Uterus (tissue), 4 donors: ENCODE results near the gene GPRASP2. TPM values are rescaled to one million over a fixed set of nuclear protein-coding genes. Genes with fewer than 3 reads are reported as not detected.
"Not testable (repeated sequence)": the region's sequence is repeated elsewhere in the genome, so short reads cannot be mapped to it uniquely, and the experiment has no call there.

ENCODE experiments used
- DNase-seq, 2 donors: peaks; one replicate each; pipeline ENCODE4 v3.0.0-alpha.2; 2019 to 2020
- H3K27ac ChIP-seq, 2 donors: fragments of 200-600 bp; sonication (generic); 1 replicate in 1 of 2; 2 replicates in 1 of 2; pipeline ENCODE4 v1.5.1; 2016 to 2018
- H3K27me3 ChIP-seq, 2 donors: fragments of 200-600 bp; sonication (generic); one replicate each; pipeline ENCODE4 v1.5.1; 2018 to 2019; ENCODE audit warnings: control low read depth in 1 of 2
- H3K36me3 ChIP-seq, 2 donors: fragments of 200-600 bp; sonication (generic); one replicate each; pipeline ENCODE4 v1.5.1; 2019; ENCODE audit warnings: control low read depth in 1 of 2
- H3K4me1 ChIP-seq, 2 donors: fragments of 200-600 bp; sonication (generic); one replicate each; pipeline ENCODE4 v1.5.1; 2018 to 2019; ENCODE audit warnings: control low read depth in 1 of 2
- H3K4me3 ChIP-seq, 2 donors: fragments of 200-600 bp; sonication (generic); 1 replicate in 1 of 2; 2 replicates in 1 of 2; pipeline ENCODE4 v1.5.1; 2018 to 2019; ENCODE audit warnings: mild to moderate bottlenecking in 1 of 2
- H3K9me3 ChIP-seq, 2 donors: fragments of 200-600 bp; sonication (generic); one replicate each; pipeline ENCODE4 v1.5.1; 2019; ENCODE audit warnings: control low read depth in 1 of 2
- POLR2A ChIP-seq, 2 donors: fragments of 450-650 bp; IDR thresholded peaks; one replicate each; pipeline ENCODE4 v1.6.1; 2016; ENCODE audit warnings: antibody characterized with exemption in 2 of 2, mild to moderate bottlenecking in 1 of 2, moderate library complexity in 1 of 2
- intact Hi-C: fragments of 100-400 bp; cut with DNase I; formaldehyde crosslinking; loops from one replicate; pipeline ENCODE4 v1.15.1; 2023; ENCODE audit warnings: low total_unique reads
- total RNA-seq, 4 donors: library from RNA; depleted of rRNA in 3 of 4; stranded (reverse); fragments of >200 nt in 3 of 4; gene quantifications; one replicate each; pipeline versions ENCODE4 v1.1.0 to v1.2.4, GENCODE V29; 2014 to 2023
- TF ChIP-seq, protein P1 (sequence below), 4 experiments: fragments of 200-600 bp in 2 of 4; fragments of 450-650 bp in 2 of 4; sonication (generic) in 2 of 4; IDR thresholded peaks; one replicate each; pipeline ENCODE4 v1.5.1; 2016 to 2019; ENCODE audit warnings: antibody characterized with exemption in 4 of 4, mild to moderate bottlenecking in 2 of 4, moderate library complexity in 1 of 4
- donor health status: DM: yes; HTN: yes; CAD: no.

GPRASP2 gene
- total RNA-seq, 4 donors from 2014 or later = 7.1 to 99.6 (median 20.3) TPM

- TF ChIP-seq, protein P1, sequence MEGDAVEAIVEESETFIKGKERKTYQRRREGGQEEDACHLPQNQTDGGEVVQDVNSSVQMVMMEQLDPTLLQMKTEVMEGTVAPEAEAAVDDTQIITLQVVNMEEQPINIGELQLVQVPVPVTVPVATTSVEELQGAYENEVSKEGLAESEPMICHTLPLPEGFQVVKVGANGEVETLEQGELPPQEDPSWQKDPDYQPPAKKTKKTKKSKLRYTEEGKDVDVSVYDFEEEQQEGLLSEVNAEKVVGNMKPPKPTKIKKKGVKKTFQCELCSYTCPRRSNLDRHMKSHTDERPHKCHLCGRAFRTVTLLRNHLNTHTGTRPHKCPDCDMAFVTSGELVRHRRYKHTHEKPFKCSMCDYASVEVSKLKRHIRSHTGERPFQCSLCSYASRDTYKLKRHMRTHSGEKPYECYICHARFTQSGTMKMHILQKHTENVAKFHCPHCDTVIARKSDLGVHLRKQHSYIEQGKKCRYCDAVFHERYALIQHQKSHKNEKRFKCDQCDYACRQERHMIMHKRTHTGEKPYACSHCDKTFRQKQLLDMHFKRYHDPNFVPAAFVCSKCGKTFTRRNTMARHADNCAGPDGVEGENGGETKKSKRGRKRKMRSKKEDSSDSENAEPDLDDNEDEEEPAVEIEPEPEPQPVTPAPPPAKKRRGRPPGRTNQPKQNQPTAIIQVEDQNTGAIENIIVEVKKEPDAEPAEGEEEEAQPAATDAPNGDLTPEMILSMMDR (IDR thresholded peaks at IDR 0.05) = no peak
- TF ChIP-seq POLR2A (IDR thresholded peaks at IDR 0.05) = no peak
- Histone ChIP-seq H3K4me3 (peak overlapping the region; percentile 49 to 62), H3K9me3 (no peaks in the 10 kb centered on the region), H3K27me3 (no peaks in the 10 kb centered on the region), H3K36me3 (no peaks in the 10 kb centered on the region), H3K4me1 (no peaks in the 10 kb centered on the region), H3K27ac (peak overlapping the region; percentile 85 to 91)
- DNase-seq = no peak
- intact Hi-C loops = no loop called here
These were observed 404 bp upstream of the GPRASP2 start for GRCh38 chrX:102711872-102712215.

DNA sequence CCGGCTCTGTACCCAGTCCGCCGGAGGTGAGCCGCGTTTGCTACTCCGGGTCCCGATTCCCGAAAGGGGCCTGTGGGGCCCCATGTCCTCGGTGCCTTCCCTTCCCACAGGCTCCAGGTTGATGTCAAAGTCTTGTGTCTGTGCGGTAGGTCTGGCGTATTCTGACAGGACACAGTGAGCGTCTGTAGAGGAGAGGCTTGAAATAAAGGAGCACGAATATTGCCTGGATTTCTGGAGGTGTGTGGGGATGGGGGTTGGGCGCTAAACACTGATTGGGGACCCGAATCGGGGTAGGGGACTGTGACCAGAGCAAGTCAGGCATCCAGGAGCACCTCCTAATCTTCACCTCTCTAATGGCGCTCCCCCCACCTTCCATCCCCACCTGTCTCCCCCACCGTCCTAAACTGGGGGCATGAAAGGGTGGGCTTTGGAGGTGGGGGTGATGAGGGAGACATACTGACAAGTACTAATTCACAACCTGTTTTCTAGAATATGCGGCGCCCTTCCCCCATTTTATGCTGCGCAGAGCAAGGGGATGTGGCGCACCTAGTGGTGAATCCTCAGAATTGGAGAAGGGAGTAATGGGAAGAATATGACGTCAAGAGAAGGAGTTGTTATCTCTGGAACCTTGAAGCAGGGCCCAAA is 855 bp downstream of the GPRASP2 start:
- Histone ChIP-seq H3K27ac (peak overlapping the region; percentile 85 to 91), H3K4me3 (peak overlapping the region; percentile 49 to 62), H3K4me1 (no peaks in the 10 kb centered on the region), H3K36me3 (no peaks in the 10 kb centered on the region), H3K27me3 (no peaks in the 10 kb centered on the region), H3K9me3 (no peaks in the 10 kb centered on the region)
- intact Hi-C loops = no loop called here
- TF ChIP-seq, protein P1 (IDR thresholded peaks at IDR 0.05) = peak; percentile 45 to 73 (median 58)
- no peak for TF ChIP-seq POLR2A (IDR thresholded peaks at IDR 0.05)
- peak; percentile 68 to 79 for DNase-seq

- no peak for DNase-seq
- TF ChIP-seq, protein P1 (IDR thresholded peaks at IDR 0.05) = no peak
- TF ChIP-seq POLR2A (IDR thresholded peaks at IDR 0.05) = no peak
- Histone ChIP-seq H3K36me3 (no peaks in the 10 kb centered on the region), H3K4me3 (no peak overlapping the region), H3K27ac (no peak overlapping the region), H3K9me3 (no peaks in the 10 kb centered on the region), H3K4me1 (no peaks in the 10 kb centered on the region), H3K27me3 (no peaks in the 10 kb centered on the region)
- intact Hi-C loops = no loop called here
These were observed 2.7 kb downstream of the GPRASP2 start for GRCh38 chrX:102714994-102715393.

DNA sequence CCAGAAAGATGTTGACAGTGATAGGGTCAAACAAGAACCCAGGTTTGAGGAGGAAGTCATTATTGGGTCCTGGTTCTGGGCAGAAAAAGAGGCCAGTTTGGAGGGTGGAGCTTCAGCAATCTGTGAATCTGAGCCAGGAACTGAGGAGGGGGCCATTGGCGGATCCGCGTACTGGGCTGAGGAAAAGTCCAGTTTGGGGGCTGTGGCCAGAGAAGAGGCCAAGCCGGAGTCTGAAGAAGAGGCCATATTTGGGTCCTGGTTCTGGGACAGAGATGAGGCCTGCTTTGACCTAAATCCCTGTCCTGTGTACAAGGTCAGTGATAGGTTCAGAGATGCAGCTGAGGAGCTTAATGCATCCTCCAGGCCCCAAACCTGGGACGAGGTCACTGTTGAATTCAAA is 3.7 kb downstream of the GPRASP2 start:
- Histone ChIP-seq H3K27me3 (no peaks in the 10 kb centered on the region), H3K36me3 (no peaks in the 10 kb centered on the region), H3K4me1 (no peaks in the 10 kb centered on the region), H3K9me3 (no peaks in the 10 kb centered on the region), H3K4me3 (no peak overlapping the region), H3K27ac (no peak overlapping the region)
- TF ChIP-seq POLR2A (IDR thresholded peaks at IDR 0.05) = no peak
- TF ChIP-seq, protein P1 (IDR thresholded peaks at IDR 0.05) = no peak
- no peak for DNase-seq
- intact Hi-C loops = no loop called here

DNA sequence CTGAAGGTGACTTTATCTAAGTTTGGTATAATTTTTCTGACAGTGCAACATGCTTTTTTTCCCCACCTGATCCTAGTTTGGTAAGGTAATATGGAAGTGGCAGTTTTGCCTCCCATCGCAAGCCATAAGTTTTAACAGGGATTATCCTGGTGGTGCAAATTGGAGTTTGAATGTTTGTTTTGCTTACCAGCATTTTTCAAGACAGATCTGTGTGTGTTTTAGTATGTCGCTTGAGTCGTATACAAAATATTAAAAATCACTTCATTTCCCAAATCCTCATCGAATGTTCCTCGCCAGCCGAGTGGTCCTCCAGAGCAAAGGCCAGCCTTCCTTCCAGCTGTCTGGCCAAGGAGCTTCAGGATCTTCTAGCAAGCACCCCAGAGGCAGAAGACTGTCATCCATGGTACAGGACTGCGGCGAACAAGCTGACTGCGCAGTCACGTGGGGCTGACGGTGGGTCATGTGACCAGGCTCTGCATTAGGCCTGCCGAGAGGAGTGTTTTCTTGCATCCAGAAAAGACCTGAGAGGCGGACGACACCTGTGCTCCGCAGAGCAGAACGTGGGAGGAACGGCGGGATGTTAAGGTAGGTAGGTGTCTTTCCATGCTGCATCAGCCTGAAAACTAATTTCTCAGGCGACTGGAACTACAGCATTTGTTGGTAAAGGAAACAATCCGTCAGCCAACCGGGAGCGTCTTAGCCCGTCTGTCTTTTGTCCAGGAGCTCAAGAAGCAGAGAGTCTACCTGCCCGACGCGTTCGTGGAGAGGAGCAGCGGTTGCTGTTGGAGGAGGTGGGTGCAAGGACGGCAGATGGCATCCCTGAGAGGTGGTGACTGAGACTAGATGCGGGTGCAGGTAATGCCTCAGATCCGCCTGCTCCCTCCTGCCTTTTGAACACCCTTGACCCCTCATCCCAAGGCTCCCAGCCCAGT is 8.3 kb downstream of the GPRASP2 start, which contains the start of gene GPRASP3:
TSS of gene GPRASP3 (plus strand) at position 507 of the 932 bp plus-strand sequence. CDS start 28,253 bp downstream, outside the sequence.
- peak; percentile 70 to 78 for DNase-seq
- Histone ChIP-seq H3K36me3 (no peaks in the 10 kb centered on the region), H3K27ac (peak within 1 kb of the TSS; percentile 60 to 62), H3K27me3 (no peaks in the 10 kb centered on the region), H3K4me1 (no peaks in the 10 kb centered on the region), H3K9me3 (no peaks in the 10 kb centered on the region), H3K4me3 (peak within 1 kb of the TSS; percentile 38)
- intact Hi-C loops = no loop called here
- TF ChIP-seq, protein P1 (IDR thresholded peaks at IDR 0.05) = no peak
- peak in 1 of 2 donors; percentile 33 for TF ChIP-seq POLR2A (IDR thresholded peaks at IDR 0.05)

GRCh38 chrX:102721169-102721506 is 8.9 kb downstream of the GPRASP2 start:
- peak overlapping the region in 1 of 2 donors; percentile 62 for H3K27ac ChIP-seq
- H3K36me3 ChIP-seq, DNase-seq, H3K9me3 ChIP-seq, H3K27me3 ChIP-seq, H3K4me1 ChIP-seq, intact Hi-C loops: not testable (repeated sequence)
- H3K4me3 ChIP-seq = peak overlapping the region; percentile 38
